Naive thymus-derived CD4-positive, alpha-beta T cell (primary cell): ENCODE results near the gene PLS3. TPM values are rescaled to one million over a fixed set of nuclear protein-coding genes. Genes with fewer than 3 reads are reported as not detected.
A peak's percentile ranks its signal among the peaks of the same experiment; 100 is the strongest.
"Not testable (repeated sequence)": the region's sequence is repeated elsewhere in the genome, so short reads cannot be mapped to it uniquely, and the experiment has no call there.

Source experiments
- ATAC-seq: fragments of 150-1000 bp; cut with Tn5 transposase; 2 replicates; pipeline ENCODE4 v1.10.0; 2021; ENCODE audit warnings: mild to moderate bottlenecking, moderate library complexity
- CTCF ChIA-PET: fragments of 350-600 bp; sonication (Branson Sonifier 250); formaldehyde crosslinking; loops from one replicate; lab custom pipeline; 2021; ENCODE audit warnings: antibody characterized with exemption; lab: Charles Lee
- POLR2A ChIA-PET: fragments of 350-600 bp; sonication (Branson Sonifier 250); formaldehyde crosslinking; loops from one replicate; lab custom pipeline; 2021; ENCODE audit warnings: antibody characterized with exemption, inconsistent platforms; lab: Charles Lee
- DNase-seq, 9 donors: peaks; one replicate each; pipeline versions ENCODE4 v3.0.0 to v3.0.0-alpha.2; 2020 to 2022; ENCODE audit warnings: mixed read lengths in 1 of 9
- H3K27ac ChIP-seq: one replicate; pipeline ENCODE4 v1.7.0; 2013; ENCODE audit warnings: mild to moderate bottlenecking, low read depth, low read length, moderate library complexity
- H3K27me3 ChIP-seq, 2 donors: one replicate each; pipeline ENCODE4 v1.7.0; 2013; ENCODE audit warnings: low read length in 2 of 2, mild to moderate bottlenecking in 2 of 2, moderate library complexity in 2 of 2; ENCODE audit not compliant: control insufficient read depth in 2 of 2, insufficient read depth in 2 of 2
- H3K36me3 ChIP-seq, 3 experiments: 1 replicate in 2 of 3; 2 replicates in 1 of 3; pipeline ENCODE4 v1.7.0; 2013; ENCODE audit warnings: low read length in 3 of 3, mild to moderate bottlenecking in 3 of 3, moderate library complexity in 1 of 3; ENCODE audit not compliant: insufficient read depth in 3 of 3, control insufficient read depth in 2 of 3
- H3K4me1 ChIP-seq, 2 donors: one replicate each; pipeline ENCODE4 v1.7.0; 2013; ENCODE audit warnings: low read length in 2 of 2, mild to moderate bottlenecking in 2 of 2, moderate library complexity in 1 of 2; ENCODE audit not compliant: control insufficient read depth in 2 of 2, insufficient read depth in 2 of 2
- H3K4me3 ChIP-seq: 2 replicates; pipeline ENCODE4 v1.7.0; 2013; ENCODE audit warnings: mild to moderate bottlenecking, low read length
- H3K9me3 ChIP-seq, 3 experiments: 1 replicate in 2 of 3; 2 replicates in 1 of 3; pipeline ENCODE4 v1.7.0; 2013; ENCODE audit warnings: low read length in 3 of 3; ENCODE audit not compliant: control insufficient read depth in 2 of 3
- H3K27ac Mint-ChIP-seq, 9 donors: one replicate each; pipeline ENCODE4 v1.8.0; 2020 to 2022; ENCODE audit warnings: mixed read lengths in 9 of 9, mild to moderate bottlenecking in 8 of 9, moderate library complexity in 5 of 9, inconsistent platforms in 2 of 9
- H3K27me3 Mint-ChIP-seq, 5 donors: one replicate each; pipeline ENCODE4 v1.8.0; 2021 to 2022; ENCODE audit warnings: mixed read lengths in 5 of 5, mild to moderate bottlenecking in 1 of 5
- H3K36me3 Mint-ChIP-seq, 5 donors: one replicate each; pipeline ENCODE4 v1.8.0; 2020 to 2022; ENCODE audit warnings: mixed read lengths in 5 of 5, mild to moderate bottlenecking in 3 of 5, inconsistent platforms in 1 of 5
- H3K4me1 Mint-ChIP-seq, 7 donors: one replicate each; pipeline ENCODE4 v1.8.0; 2020 to 2022; ENCODE audit warnings: mixed read lengths in 7 of 7, mild to moderate bottlenecking in 3 of 7, inconsistent platforms in 1 of 7
- H3K4me3 Mint-ChIP-seq, 10 donors: one replicate each; pipeline ENCODE4 v1.8.0; 2020 to 2022; ENCODE audit warnings: mild to moderate bottlenecking in 10 of 10, mixed read lengths in 10 of 10, moderate library complexity in 6 of 10, inconsistent platforms in 2 of 10
- H3K9me3 Mint-ChIP-seq, 11 donors: one replicate each; pipeline ENCODE4 v1.8.0; 2020 to 2022; ENCODE audit warnings: mixed read lengths in 11 of 11, mild to moderate bottlenecking in 4 of 11, inconsistent platforms in 1 of 11, moderate library complexity in 1 of 11
- intact Hi-C, 2 donors: fragments of 100-400 bp; cut with micrococcal nuclease; formaldehyde crosslinking; loops; one replicate each; pipeline ENCODE4 v1.15.1; 2023
- polyA plus RNA-seq, 2 donors: library from polyadenylated mRNA; unstranded; fragments of 300-500 nt; fragmentation: Illumina TruSeq; gene quantifications; one replicate each; pipeline ENCODE4 v1.2.3, GENCODE V29; 2021
- total RNA-seq, 6 experiments: library from RNA in 5 of 6; stranded (reverse) in 5 of 6; gene quantifications; 1 replicate in 5 of 6; 2 replicates in 1 of 6; pipeline ENCODE4 v1.2.3 and lab custom pipeline; 2021 to 2026

Gene PLS3
- total and polyA plus RNA-seq, 7 experiments from 2014 or later, result 0.16 to 2.4 (median 0.27) TPM; not detected in 4

- DNase-seq, result peak in 8 of 9 donors; percentile 8 to 51 (median 30)
- Histone ChIP-seq H3K9me3 (no peaks in the 10 kb centered on the region), H3K4me1 (no peaks in the 10 kb centered on the region), H3K27me3 (no peaks in the 10 kb centered on the region), H3K36me3 (no peaks in the 10 kb centered on the region), H3K4me3 (no peak overlapping the region), H3K27ac (no peak overlapping the region)
- no peaks in the 10 kb centered on the region for H3K9me3 Mint-ChIP-seq
- CTCF ChIA-PET, result interaction anchor here (0.6 kb wide), 1 partner anchor 490 kb away, joined by 4 read pairs; no protein-coding TSS in a partner anchor
- H3K27me3 Mint-ChIP-seq, result peaks cover 0 to 4% (median 0%) of the 10 kb centered on the region in 5 donors
- POLR2A ChIA-PET, result no interaction called here
- no peaks in the 10 kb centered on the region for H3K4me1 Mint-ChIP-seq
- H3K27ac Mint-ChIP-seq, result no peak overlapping the region
- no peak overlapping the region for H3K4me3 Mint-ChIP-seq
- intact Hi-C loops, result loop anchor here (1.0 to 5.0 kb wide), 2 partner anchors 313 to 1031 kb away; no protein-coding TSS in a partner anchor
- peak; percentile 60 for ATAC-seq
- H3K36me3 Mint-ChIP-seq, result no peaks in the 10 kb centered on the region
Measured at GRCh38 chrX:115642895-115643530, 82.0 kb downstream of the PLS3 start.

GRCh38 chrX:115644397-115644796, 83.4 kb downstream of the PLS3 start:
- H3K4me3 Mint-ChIP-seq, CTCF ChIA-PET: not testable (repeated sequence)
- intact Hi-C loops, result loop anchor here in 1 of 2 donors (5.0 kb wide), 1 partner anchor 1032 kb away; no protein-coding TSS in a partner anchor

DNA sequence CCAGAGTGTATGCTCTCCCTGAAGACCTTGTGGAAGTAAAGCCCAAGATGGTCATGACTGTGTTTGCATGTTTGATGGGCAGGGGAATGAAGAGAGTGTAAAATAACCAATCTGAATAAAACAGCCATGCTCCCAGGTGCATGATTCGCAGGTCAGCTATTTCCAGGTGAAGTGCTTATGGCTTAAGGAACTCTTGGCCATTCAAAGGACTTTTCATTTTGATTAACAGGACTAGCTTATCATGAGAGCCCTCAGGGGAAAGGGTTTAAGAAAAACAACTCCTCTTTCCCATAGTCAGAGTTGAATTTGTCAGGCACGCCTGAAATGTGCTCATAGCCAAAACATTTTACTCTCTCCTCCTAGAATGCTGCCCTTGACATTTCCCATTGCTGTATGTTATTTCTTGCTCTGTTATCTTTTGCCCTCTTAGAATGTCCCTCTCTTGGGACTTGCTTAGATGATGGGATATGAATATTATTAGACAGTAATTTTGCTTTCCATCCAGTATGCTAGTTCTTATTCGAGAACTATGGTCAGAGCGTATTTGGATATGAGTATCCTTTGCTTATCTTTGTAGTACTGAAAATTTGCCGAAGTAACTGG, 88.6 kb downstream of the PLS3 start:
- intact Hi-C loops, result loop anchor here in 1 of 2 donors (5.0 kb wide), 1 partner anchor 43 kb away; no protein-coding TSS in a partner anchor
- Mint-ChIP-seq H3K27me3 (no peaks in the 10 kb centered on the region), H3K4me3 (no peak overlapping the region), H3K36me3 (no peaks in the 10 kb centered on the region), H3K9me3 (no peaks in the 10 kb centered on the region), H3K27ac (no peak overlapping the region), H3K4me1 (no peaks in the 10 kb centered on the region)
- POLR2A ChIA-PET, result no interaction called here
- CTCF ChIA-PET, result no interaction called here
- Histone ChIP-seq H3K4me1 (no peaks in the 10 kb centered on the region), H3K4me3 (no peak overlapping the region), H3K27ac (no peak overlapping the region), H3K27me3 (no peaks in the 10 kb centered on the region), H3K9me3 (no peaks in the 10 kb centered on the region), H3K36me3 (no peaks in the 10 kb centered on the region)
- DNase-seq (no peak), ATAC-seq (no peak)

More at GRCh38 chrX:115644397-115644796, 83.4 kb downstream of the PLS3 start:
- H3K27ac ChIP-seq, H3K9me3 Mint-ChIP-seq, H3K27ac Mint-ChIP-seq, H3K9me3 ChIP-seq, H3K27me3 ChIP-seq, ATAC-seq, H3K4me1 ChIP-seq, H3K4me1 Mint-ChIP-seq, H3K27me3 Mint-ChIP-seq, H3K36me3 Mint-ChIP-seq, H3K4me3 ChIP-seq, H3K36me3 ChIP-seq, DNase-seq, POLR2A ChIA-PET: not testable (repeated sequence)

- CTCF ChIA-PET, result no interaction called here
- intact Hi-C loops, result loop anchor here in 1 of 2 donors (5.0 kb wide), 1 partner anchor 42 kb away; no protein-coding TSS in a partner anchor
- Histone ChIP-seq H3K36me3 (no peaks in the 10 kb centered on the region), H3K27ac (no peak overlapping the region), H3K4me3 (no peak overlapping the region), H3K4me1 (no peaks in the 10 kb centered on the region), H3K27me3 (no peaks in the 10 kb centered on the region), H3K9me3 (no peaks in the 10 kb centered on the region)
- no peaks in the 10 kb centered on the region for H3K9me3 Mint-ChIP-seq
- ATAC-seq, result no peak
- DNase-seq, result no peak
- no peak overlapping the region for H3K4me3 Mint-ChIP-seq
- no peaks in the 10 kb centered on the region for H3K4me1 Mint-ChIP-seq
- POLR2A ChIA-PET, result no interaction called here
- no peak overlapping the region for H3K27ac Mint-ChIP-seq
- no peaks in the 10 kb centered on the region for H3K27me3 Mint-ChIP-seq
- H3K36me3 Mint-ChIP-seq, result no peaks in the 10 kb centered on the region
Measured at GRCh38 chrX:115650449-115650848, 89.5 kb downstream of the PLS3 start.

DNA sequence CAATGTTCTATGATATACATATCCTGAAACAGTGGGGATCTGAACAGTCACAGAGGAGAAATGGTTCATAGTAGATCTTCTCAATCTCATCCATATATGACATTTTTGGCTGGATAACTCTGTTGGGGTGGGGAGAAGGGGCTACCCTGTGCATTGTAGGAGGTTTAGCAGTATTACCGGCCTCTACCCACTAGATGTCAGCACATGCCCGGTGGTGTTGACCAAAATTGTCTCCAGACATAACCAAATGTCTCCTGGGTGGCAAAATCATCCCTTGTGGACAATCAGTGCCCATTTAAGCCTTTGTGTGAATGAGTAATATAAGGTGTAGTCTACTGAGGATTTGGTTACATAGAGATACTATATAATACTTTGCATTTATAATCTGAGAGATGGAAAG, 89.9 kb downstream of the PLS3 start:
- H3K4me1 Mint-ChIP-seq, result no peaks in the 10 kb centered on the region
- H3K27me3 Mint-ChIP-seq, result no peaks in the 10 kb centered on the region
- H3K4me3 Mint-ChIP-seq, result no peak overlapping the region
- H3K9me3 ChIP-seq, result no peaks in the 10 kb centered on the region
- no peaks in the 10 kb centered on the region for H3K9me3 Mint-ChIP-seq
- ChIA-PET POLR2A (no interaction called here), CTCF (no interaction called here)
- H3K4me1 ChIP-seq, result no peaks in the 10 kb centered on the region
- ATAC-seq (no peak), DNase-seq (peak in 2 of 9 donors; percentile 8 to 15)
- intact Hi-C loops, result loop anchor here (1.0 to 5.0 kb wide), 2 partner anchors 39 to 41 kb away; no protein-coding TSS in a partner anchor
- H3K36me3 Mint-ChIP-seq, result no peaks in the 10 kb centered on the region
- no peaks in the 10 kb centered on the region for H3K36me3 ChIP-seq
- no peak overlapping the region for H3K27ac Mint-ChIP-seq
- no peak overlapping the region for H3K27ac ChIP-seq
- H3K4me3 ChIP-seq, result no peak overlapping the region
- H3K27me3 ChIP-seq, result no peaks in the 10 kb centered on the region

GRCh38 chrX:115652221-115652620, 91.2 kb downstream of the PLS3 start:
- no peaks in the 10 kb centered on the region for H3K27me3 Mint-ChIP-seq
- ChIA-PET POLR2A (no interaction called here), CTCF (interaction anchor here (0.5 to 0.6 kb wide), 2 partner anchors 8 to 29 kb away, joined by 4 read pairs; no protein-coding TSS in a partner anchor)
- no peak overlapping the region for H3K27ac Mint-ChIP-seq
- no peak for DNase-seq
- H3K4me3 Mint-ChIP-seq, result no peak overlapping the region
- no peaks in the 10 kb centered on the region for H3K36me3 Mint-ChIP-seq
- H3K27ac ChIP-seq, result no peak overlapping the region
- H3K4me1 Mint-ChIP-seq, result no peaks in the 10 kb centered on the region
- no peaks in the 10 kb centered on the region for H3K4me1 ChIP-seq
- H3K9me3 ChIP-seq, result no peaks in the 10 kb centered on the region
- ATAC-seq, result no peak
- intact Hi-C loops, result loop anchor here in 1 of 2 donors (5.0 kb wide), 1 partner anchor 40 kb away; no protein-coding TSS in a partner anchor
- H3K4me3 ChIP-seq, result no peak overlapping the region
- H3K27me3 ChIP-seq, result no peaks in the 10 kb centered on the region
- no peaks in the 10 kb centered on the region for H3K9me3 Mint-ChIP-seq
- no peaks in the 10 kb centered on the region for H3K36me3 ChIP-seq
